Measurements from ENCODE around the gene ADRM1.
A peak's percentile ranks its signal among the peaks of the same experiment; 100 is the strongest.

The ADRM1 gene, protein sequence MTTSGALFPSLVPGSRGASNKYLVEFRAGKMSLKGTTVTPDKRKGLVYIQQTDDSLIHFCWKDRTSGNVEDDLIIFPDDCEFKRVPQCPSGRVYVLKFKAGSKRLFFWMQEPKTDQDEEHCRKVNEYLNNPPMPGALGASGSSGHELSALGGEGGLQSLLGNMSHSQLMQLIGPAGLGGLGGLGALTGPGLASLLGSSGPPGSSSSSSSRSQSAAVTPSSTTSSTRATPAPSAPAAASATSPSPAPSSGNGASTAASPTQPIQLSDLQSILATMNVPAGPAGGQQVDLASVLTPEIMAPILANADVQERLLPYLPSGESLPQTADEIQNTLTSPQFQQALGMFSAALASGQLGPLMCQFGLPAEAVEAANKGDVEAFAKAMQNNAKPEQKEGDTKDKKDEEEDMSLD

DNA sequence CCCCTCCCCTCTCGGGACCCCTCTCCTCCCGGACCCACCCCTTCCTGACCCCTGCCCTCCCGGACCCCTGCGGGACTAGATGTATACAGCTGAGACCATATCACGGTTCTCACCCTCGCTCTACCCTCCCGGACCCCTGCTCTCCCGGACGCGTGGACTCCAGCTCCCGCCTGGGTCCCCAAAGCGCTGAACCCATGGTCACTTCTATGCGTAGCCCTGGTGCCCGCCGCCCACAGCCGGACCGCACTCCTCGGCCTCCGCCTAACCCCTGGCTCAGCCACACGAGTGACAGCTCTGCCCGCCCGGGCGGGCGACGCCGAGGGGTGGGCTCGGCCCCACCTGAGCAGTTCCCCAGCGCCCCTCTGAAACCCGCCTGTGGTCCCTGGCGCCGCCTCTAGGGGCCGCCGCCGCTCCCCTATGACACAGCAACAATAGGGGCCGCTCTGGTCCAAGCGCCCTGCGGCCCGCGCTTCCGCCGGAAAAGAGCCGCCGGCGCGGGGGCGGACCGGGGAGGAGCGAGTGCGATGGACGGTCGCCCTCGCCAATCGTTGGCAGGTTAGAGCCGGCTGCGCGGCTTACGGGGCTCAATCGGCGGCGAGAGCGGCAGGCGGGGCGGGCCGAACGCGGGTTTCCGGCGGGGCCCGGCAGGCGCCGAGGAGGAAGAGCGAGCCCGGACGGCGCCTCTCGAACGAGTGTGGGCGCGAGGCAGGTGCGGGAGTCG is at the start of gene ADRM1:
Gene ADRM1, plus strand, starts transcription at position 657 of the 721 bp plus-strand sequence. CDS start 572 bp downstream, outside the sequence.
- TF ChIP-seq, protein P1, sequence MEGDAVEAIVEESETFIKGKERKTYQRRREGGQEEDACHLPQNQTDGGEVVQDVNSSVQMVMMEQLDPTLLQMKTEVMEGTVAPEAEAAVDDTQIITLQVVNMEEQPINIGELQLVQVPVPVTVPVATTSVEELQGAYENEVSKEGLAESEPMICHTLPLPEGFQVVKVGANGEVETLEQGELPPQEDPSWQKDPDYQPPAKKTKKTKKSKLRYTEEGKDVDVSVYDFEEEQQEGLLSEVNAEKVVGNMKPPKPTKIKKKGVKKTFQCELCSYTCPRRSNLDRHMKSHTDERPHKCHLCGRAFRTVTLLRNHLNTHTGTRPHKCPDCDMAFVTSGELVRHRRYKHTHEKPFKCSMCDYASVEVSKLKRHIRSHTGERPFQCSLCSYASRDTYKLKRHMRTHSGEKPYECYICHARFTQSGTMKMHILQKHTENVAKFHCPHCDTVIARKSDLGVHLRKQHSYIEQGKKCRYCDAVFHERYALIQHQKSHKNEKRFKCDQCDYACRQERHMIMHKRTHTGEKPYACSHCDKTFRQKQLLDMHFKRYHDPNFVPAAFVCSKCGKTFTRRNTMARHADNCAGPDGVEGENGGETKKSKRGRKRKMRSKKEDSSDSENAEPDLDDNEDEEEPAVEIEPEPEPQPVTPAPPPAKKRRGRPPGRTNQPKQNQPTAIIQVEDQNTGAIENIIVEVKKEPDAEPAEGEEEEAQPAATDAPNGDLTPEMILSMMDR (conservative IDR thresholded peaks at IDR 0.05) = peak; percentile 93
- TF ChIP-seq ZFX (IDR thresholded peaks at IDR 0.05) = no peak
- peak within 1 kb of the TSS; percentile 95 for H3K27ac ChIP-seq

GRCh38 chr20:62253398-62253797 is 49.4 kb upstream of the ADRM1 start:
- TF ChIP-seq, protein P1 (conservative IDR thresholded peaks at IDR 0.05) = no peak
- TF ChIP-seq ZFX (IDR thresholded peaks at IDR 0.05) = no peak
- H3K27ac ChIP-seq = no peak overlapping the region

- H3K27ac ChIP-seq = no peak overlapping the region
- no peak for TF ChIP-seq ZFX (IDR thresholded peaks at IDR 0.05)
- TF ChIP-seq, protein P1 (conservative IDR thresholded peaks at IDR 0.05) = no peak
Observed at GRCh38 chr20:62254021-62254724, 48.6 kb upstream of the ADRM1 start.

GRCh38 chr20:62255976-62256375 is 46.8 kb upstream of the ADRM1 start:
- H3K27ac ChIP-seq = no peak overlapping the region
- TF ChIP-seq, protein P1 (conservative IDR thresholded peaks at IDR 0.05) = no peak
- no peak for TF ChIP-seq ZFX (IDR thresholded peaks at IDR 0.05)

- no peak for TF ChIP-seq ZFX (IDR thresholded peaks at IDR 0.05)
- TF ChIP-seq, protein P1 (conservative IDR thresholded peaks at IDR 0.05) = no peak
- H3K27ac ChIP-seq = no peak overlapping the region
Observed at GRCh38 chr20:62258499-62259293, 44.1 kb upstream of the ADRM1 start.

DNA sequence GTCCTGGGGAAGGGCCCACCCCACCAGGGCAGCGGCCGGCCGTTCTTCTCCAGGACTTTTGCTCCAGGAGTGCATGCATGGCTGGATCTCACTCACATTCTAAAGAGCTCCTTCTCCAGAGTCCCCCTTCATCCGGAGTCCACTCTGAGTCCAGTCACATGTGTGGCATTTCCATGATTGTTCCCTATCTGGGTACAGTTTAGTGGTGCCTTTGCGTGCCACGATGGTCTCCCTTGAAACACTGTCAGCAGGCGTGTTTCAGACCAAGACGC is 43.6 kb upstream of the ADRM1 start:
- TF ChIP-seq ZFX (IDR thresholded peaks at IDR 0.05) = no peak
- TF ChIP-seq, protein P1 (conservative IDR thresholded peaks at IDR 0.05) = no peak
- no peak overlapping the region for H3K27ac ChIP-seq
